Central memory CD4-positive, alpha-beta T cell (primary cell): ENCODE data around the gene RHOT1.
"Not testable (repeated sequence)": the region's sequence is repeated elsewhere in the genome, so short reads cannot be mapped to it uniquely, and the experiment has no call there.

ENCODE experiments used
- DNase-seq: peaks from one replicate; pipeline ENCODE4 v3.0.0; 2022

The RHOT1 gene

DNA sequence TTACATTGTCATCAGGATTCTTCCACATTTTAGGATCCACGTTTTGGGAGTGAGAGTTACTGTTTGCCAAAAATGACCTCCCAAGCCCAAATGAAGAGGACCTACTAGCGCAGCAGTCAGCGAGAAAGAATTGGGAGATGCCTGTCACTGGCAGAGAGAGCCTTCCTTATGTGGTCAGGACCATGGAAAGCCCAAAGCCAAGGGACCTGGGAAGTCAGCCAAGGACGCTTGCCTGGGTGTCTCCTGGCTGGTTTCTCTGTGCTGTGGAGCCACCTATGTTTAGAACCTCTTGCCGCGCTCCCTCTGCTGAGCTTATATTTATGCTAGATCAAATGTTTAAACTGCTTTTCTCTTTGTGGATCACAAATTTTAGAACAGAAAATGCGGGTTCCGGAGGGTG lies 98.4 kb downstream of the RHOT1 start:
- DNase-seq, result no peak

DNA sequence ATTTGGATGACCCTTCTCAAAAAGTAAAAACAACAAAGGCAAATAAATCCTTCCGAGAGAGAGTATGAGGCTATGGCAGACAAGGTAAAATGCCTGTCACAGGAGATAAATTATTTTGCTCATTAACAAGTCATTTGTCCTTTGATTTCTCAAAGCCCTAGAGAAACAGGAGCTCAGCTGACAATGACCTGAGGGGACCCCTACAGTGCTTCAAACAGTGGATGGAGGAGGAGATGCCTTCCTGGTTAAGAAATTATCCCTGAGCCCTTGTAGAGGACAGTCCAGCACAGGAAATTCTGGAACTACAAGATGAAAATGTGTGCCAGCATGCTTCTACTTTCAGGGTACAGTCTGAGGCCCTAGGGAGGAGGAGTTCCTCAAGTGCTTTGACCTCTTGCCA lies 99.3 kb downstream of the RHOT1 start:
- DNase-seq, result no peak

DNA sequence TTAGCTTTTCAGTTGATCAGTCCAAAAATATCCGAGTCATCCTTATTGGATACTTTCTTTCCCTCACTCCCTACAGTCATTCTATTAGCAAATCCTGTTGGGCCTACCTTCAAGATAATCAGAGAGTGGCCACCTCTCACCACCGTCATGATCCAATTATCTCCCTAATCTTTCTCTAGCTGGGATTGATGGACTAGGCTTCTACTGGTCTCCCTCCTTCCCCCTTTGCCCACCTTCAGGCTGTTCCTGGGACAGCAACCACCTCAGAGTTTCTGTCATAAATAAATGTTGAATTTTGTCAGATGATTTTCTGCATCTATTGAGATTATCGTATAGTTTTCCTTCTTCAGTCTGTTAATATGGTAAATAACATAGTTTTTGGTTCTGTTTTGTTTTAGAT lies 107.2 kb downstream of the RHOT1 start:
- no peak for DNase-seq

DNA sequence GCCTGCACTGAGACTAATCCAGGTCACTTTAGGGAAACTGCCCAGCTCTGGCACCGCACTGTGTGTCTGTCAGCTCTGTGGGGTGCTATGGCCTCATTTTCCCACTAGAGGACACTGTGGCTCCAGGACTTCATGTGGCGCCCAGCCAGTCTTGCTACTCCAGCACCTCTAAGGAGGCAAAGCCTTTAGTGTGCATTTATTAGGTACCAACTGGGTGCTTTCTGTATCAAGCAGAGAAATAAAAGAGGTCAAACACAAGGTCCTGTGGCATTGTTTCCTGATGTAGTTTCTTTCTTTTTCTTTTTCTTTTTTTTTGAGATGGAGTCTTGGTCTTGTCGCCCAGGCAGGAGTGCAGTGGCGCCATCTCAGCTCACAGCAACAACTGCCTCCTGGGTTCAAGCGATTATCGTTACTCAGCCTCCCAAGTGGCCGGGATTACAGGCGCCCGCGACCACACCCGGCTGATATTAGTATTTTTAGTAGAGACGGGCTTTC lies 110.9 kb downstream of the RHOT1 start:
- peak; percentile 53 for DNase-seq

DNA sequence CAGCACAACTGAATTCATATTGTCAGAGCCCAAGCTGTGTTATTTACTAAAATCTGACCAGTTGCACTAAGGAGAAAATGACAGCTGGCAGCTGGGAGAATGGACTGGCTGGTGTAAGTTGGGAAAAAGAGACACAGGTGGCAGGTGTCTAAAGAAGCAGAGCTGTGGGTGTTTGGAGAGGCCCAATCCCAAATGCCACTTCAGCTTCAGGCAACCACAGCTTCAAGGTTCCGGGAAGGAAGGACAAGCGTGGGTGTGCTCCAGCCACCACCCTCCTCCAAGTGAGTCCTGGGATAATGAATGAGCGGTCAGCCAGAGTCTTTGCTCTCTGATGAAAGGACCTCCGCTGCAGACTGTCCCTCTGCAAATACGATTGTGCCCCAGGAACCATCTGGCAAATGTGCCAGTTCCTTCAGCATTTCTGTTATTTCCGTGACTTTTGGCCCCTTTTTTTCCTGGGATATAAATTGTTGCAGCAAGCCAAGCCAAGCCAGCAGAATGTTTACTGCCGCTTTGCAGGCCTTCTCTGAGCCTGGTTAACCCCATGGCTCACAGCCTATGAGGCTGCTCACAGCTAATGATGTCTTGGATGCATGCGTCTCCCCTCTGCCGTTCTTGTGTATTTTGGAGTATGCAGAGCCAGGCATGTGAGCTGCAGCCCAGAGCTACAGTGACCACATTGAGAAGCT lies 113.9 kb downstream of the RHOT1 start:
- DNase-seq, result no peak

DNA sequence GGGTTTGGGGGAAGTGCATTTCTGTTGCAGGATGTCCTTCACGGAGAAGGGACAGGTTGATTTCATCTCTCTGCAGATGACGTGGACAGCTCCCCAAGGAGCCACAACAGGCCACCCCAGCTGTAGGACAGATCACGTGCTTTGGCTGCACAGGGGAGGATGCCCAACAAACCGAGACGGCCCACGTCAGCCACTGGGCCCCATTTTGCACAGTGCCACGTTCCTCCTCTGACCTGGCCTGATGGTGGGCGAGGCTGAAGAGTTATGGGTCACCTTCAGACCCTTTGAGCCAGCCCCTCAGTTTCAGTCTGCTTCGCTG lies 114.4 kb downstream of the RHOT1 start:
- no peak for DNase-seq

DNA sequence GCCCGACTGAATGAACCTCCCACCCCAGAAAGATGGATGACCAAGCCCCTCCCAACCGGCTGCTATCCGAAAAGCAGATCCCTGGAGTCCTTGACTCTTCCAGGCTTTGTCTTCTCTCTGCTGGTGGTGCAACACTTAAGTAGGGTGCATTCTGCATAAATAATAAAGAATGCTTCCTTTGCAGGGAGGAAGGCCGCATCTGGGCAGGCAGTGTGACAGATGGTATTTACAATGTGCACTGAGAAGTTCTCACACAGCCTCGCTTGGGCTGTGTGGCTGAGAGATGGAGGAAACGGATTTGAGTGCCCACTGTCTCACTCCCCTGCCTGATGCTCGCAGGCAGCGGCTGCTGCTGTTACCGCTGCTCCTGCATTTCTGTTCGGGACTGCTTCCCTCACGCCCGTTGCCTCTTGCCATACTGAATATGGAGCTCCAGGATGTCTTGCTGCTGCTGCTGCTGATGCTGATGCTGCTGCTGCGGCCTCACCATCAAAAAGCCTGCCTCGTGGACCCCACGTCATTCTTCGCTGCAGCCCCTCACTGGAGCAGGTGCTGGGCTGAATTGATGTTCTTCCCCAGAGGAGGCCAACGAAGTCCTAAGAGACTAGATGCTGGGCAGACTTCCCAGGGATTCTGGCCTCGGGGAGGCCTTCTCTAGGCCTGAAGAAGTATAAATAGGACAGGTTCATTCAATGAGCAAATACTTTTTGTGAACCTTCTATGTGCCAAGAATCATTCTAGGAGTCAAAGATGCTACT lies 116.3 kb downstream of the RHOT1 start:
- no peak for DNase-seq

DNA sequence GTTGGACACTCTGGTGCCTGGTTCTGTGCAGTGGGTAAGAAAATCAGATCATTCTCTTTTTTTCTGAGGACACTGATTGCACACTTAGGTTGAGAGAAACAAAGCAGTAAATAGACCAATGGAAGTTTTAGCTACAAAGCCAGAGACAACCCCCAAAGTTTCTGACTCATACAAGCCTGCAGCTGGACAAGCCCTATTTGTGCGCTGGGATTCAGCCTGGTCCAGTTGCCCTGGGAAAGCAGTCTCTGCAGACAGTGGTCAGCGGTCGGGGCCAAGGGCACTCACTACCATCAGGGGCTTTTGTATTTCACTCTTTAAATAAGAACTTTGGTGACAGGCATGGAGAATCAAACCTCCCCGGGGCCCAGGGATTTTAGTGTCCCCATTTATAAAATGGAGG lies 117.3 kb downstream of the RHOT1 start:
- no peak for DNase-seq

DNA sequence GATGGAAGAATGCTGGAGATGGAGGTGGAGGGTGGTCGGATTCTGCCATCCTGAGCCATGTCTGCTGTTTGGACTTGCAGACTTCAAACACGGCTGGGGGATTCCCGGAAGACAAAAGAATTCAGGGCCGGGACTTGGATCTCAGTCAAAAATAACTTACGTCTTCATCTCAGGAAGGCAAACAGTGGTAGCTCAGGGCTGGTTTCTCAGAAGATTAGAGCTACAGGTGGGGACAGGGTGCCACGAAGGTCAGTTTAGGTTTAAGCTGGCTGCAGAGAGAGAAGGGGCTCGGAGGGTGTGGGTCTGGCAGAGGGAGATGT lies 119.1 kb downstream of the RHOT1 start:
- DNase-seq, result no peak

DNA sequence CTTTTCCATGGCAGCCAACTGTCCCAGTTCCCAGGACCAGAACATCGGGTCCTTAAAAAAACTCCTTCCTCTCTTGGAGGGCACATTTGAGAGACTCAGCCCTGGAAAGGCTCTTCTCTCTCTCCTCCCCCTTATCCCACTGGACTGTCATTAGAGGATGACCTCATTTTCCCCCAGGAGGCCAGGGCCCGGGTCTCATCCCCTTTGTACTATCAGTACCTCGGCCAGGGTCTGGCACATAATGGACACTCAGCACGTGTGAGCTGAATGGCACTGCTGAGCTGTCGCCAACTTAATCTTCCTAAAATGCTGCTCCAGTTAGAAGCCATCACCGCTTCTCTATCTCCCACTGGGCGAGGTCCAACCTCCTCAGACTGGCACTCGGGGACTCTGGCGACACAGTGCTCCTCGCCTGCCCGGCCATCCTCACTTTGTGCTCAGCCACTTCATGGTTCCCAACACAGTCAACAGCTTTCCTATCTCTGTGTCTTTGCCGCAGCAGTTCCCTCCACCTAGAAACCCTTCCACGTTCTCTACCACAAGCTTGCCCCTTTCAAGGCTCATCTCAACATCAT lies 119.7 kb downstream of the RHOT1 start:
- no peak for DNase-seq

DNA sequence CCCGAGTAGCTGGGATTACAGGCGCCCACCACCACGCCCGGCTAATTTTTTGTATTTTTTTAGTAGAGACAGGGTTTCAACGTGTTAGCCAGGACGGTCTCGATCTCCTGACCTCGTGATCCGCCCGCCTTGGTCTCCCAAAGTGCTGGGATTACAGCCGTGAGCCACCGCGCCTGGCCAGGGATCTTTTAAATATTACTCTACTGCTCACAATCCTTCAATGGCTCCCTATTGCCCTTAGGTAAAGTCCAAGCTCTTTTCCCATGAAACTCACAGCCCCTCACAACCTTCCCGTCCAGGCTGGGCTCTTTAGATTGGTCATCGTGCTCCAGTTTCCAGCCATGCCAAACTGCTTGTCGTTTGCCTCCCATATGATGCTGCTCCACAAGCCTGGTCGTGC lies 121.2 kb downstream of the RHOT1 start:
- not testable (repeated sequence) for DNase-seq

DNA sequence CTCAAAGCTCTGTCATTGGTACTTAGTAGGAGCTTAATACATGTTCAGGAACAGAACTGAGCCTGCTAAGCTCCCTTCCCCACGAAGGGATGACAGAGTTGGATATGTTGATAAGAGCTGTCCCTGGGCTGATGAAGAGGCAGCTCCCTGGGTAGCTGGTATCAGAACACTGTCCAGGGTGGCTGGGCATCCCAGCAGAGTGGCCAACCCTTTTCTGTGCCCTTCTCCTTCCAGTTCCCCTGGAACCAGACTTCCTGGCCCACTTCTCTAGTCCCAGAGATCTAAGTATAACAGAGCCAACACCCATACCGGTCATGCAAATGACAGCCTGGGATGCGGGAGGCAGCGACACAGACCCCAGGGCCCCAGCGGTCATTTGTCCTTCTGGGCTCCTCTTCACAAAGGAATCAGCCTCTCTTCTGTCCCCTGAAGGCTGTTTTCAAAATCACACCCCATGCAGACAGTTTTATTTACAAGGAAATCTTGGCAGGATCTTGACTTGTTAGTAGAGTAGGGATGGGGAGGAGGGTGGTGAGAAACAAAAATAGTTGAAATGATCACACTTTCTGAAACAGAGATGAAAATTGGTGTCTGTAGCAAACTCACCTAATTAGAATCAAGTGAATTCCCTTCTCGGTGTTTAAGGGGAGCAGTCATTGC lies 122.0 kb downstream of the RHOT1 start:
- no peak for DNase-seq

DNA sequence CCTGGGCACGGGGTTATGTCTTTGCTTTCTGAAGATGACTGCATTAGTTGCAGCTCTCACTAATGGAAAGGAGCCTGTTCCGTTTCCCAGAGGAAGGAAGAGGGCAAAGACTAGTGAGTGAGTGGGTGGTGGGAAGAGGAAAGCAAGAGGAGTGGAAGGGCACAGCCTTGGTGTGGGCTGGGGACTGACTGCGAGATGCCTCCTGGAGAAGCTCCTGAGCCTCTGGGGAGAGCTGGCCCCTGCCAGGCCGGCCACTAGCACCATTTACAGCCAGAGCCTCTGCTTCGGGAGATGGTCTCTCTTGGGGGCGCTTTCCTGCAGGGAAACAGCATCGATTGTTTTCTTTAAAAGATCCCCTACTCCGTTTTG lies 122.5 kb downstream of the RHOT1 start:
- DNase-seq, result no peak

DNA sequence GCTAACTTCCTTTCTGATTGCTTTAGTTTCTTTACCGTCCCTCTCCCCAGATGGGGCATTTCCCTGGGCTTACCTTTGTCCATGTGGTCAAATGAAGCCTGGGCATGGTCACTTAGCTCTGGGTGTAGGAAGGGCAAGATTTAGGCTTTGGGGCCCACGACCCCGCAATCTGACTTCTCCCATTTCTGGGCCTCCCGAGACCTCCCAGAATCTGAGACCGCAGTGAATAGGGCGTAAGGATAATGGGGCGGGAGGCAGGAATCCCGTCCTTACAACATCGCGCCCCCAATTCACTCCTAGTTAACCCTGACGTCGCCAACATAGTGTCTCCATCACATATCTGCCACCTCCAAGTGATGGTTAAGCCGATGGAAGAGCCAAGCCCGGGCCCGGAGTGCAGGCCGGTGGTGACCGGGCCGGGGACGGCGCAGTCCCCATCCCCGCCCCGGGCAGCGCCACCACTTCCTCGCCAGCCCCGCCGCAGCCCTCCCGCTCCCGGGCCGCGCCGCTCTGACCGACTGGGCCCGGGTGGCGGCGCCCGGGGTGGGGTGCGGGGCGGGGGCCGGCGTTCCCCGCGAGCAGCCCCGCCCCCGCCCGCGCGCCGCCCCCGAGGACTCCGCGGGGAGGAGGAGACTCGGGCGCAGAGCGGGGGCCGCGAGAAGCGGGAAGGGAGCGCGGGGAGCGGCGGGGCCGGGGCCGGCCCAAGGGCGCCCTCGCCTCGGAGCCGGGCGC lies 123.1 kb downstream of the RHOT1 start, which contains the start of gene RHBDL3:
TSS of gene RHBDL3 (plus strand) at position 641 of the 732 bp plus-strand sequence. CDS start 358 bp downstream, outside the sequence.
- peak; percentile 10 for DNase-seq

DNA sequence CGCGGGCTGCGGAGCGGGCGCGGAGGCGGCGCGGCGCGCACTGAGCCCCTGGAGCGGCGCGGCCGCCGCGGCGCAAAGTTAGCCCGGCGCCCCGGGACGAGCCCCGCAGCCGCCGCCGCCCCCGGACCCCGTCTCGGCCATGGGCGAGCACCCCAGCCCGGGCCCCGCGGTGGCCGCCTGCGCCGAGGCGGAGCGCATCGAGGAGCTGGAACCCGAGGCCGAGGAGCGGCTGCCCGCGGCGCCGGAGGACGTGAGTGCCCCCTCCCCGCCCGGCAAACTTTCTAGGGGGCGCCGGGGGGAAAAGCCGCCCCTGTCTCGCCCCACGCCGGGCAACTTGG lies 123.7 kb downstream of the RHOT1 start:
- DNase-seq, result no peak

DNA sequence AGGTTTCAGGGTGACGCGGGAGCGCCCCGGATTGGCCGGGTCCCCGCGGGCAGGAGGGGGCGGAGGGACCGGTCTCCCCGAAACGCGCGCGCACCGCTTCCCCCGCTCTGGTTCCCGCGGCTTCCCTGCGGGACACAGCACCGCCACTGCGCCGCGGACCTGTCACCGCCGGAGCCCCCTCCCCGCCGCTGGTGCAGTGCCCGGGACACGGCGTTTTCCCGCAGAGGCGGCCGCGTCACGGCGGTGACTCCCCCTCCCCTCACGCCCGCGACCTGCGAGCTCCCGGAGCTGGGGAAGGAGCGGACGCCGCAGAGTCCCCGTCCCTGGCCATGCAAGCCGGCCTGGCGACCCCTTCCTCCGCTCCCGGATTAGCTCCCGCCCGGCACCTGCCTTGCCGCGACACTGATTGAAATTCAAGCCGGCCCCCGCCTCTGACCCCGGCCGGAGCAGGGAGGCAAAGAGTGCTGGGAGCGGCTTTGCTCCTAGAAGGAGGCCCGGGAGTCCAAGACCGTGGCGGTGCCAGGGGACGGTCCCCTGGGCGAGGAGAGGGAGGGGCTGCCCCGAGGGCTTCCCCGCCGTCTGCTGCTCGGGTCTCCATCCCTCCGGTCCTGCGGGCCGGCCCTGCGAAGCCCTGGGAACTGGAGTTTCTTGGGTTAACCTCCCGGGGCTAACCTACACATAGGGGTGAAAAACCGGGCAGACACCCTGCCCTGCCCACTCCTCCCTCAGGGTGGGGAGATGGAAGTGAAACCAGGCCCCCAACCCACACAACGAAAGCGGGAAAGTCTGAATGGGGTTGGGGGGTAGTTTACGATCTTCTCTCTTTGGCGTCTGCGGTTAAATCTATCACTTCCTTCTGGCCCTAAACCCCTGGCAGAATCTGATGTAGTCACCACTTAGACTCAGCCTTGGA lies 124.3 kb downstream of the RHOT1 start:
- peak; percentile 12 for DNase-seq

DNA sequence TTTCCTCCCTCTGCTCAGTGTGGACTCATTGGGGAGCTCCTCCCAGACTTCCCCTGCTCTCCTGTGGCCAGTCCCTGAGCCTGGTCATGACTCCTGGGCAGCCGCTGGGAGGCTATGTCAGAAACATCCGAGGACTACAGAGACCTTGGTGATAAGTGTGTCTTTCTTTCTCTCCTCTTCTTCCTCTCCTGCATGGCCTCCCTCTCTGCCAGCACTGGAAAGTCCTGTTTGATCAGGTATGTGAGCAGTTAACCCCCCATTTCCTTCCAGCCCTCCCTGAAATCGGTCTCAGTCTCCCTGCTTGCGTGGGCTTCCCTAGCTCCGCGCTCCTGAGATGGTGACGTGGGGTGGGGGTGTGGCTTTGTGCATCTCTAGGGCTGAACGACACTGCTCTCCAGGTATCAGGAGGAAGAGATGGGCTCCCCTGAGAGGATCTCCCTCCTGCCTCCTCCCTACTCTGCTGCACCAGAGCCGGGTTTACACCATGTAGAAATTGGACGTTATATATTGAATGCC lies 125.4 kb downstream of the RHOT1 start:
- DNase-seq, result no peak

DNA sequence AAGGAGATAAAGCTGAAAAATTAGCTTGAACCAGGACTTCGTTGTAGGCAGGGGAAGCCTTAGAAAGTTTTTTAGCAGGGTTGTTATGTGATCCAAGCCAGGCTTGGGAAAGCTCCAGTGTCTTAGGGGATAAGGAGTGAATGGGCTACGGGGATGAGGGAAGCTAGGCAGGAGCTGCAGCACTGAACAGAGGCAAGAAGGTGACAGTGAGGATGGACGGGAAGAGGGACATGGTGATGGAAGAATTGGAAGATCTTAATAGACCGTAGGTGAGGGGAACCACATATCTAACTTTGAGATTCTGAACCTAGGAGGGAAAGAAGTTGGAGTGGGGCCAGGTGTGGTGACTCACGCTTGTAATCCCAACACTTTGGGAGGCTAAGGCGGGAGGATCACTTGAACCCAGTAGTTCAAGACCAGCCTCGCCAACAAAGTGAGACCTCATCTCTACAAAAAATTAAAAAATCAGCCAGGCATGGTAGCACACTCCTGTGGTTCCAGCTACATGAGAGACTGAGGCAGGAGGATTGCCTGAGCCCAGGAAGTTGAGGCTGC lies 126.5 kb downstream of the RHOT1 start:
- no peak for DNase-seq

DNA sequence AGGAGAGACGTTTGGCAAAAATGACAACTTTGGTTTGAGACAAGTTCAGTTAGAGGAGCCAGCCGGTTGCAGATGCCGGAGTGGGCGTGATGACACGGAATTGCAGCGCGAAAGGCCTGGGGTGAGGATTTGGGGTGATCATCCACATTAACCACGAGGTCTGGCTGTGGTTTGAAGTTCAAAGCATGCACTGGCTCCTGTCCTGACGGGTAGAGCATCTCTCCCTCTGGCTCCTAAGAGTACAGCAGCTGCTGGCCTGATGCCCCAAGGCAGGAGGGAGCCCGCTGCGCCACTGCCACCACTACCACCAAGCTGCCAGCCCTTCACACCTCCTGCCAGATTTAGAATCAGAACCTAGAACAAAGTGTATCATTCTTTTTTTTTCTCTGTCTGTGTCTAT lies 127.1 kb downstream of the RHOT1 start:
- DNase-seq, result no peak

DNA sequence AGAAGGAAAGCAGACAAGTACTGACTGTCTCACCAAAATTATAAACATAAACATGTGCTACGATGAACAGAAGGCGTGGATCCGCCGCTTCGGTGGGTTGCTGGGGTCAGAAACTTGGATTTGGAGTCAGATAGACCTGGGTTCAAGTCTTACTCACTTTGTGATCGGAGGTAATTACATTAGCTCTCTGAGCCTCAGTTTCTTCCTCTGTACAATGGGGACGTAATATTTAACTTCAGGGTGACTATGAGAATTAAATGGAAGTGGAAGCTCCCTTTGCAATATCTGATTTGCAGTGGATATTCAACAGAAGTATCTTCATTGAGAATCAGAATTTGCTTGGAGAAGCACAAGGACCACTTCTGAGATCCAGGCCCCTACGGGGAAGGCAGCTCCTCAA lies 129.5 kb downstream of the RHOT1 start:
- DNase-seq, result no peak

DNA sequence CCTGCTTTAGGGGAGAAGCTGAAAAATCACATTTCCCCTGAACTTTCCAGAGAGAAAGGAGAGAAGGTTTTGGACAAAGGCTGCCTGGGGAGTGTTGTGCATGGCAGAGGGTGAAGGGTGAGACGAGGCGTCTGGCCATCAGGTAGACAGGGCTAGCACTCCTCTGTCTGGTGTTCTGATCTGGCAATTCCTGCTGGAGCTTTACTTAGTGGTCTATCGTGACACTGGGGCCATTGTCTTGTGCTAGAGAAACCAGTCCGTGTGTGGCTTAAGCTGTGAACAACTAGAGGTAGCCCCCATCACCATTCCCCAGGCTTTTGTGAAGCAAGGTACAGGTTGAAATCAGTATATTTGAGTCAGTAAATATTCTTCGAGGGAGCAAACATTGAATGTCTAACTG lies 131.8 kb downstream of the RHOT1 start:
- no peak for DNase-seq

DNA sequence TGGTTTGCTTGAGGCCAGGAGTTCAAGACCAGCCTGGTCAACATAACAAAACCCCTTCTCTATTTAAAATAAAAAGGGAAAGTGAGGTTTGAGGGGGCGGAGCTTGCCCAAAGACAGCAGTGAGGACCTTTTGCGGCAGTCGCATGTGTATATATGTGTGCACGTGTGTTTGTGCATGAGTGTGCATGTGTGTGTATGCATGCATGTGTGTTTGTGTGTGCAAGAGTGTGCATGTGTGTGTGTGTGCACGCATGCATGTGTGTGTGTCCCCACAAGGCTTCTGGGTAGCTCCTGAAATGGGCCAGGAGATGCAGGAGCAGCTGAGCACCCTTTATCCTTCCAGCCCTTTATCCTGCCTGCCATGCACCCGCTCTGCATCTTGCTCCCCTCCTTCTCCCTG lies 132.3 kb downstream of the RHOT1 start:
- DNase-seq, result no peak
